Testis (tissue), 3 donors: ENCODE results near the gene SH2D5. TPM values are rescaled to one million over a fixed set of nuclear protein-coding genes. Genes with fewer than 3 reads are reported as not detected.

ENCODE experiments used
- DNase-seq: peaks from one replicate; pipeline ENCODE4 v3.0.0-alpha.2; 2019
- H3K27ac ChIP-seq, 2 donors: fragments of 200-600 bp; sonication (generic); one replicate each; pipeline ENCODE4 v1.5.1; 2019
- H3K27me3 ChIP-seq: fragments of 200-600 bp; sonication (generic); one replicate; pipeline ENCODE4 v1.5.1; 2019
- H3K36me3 ChIP-seq: fragments of 200-600 bp; sonication (generic); one replicate; pipeline ENCODE4 v1.5.1; 2017; ENCODE audit warnings: low read depth; ENCODE audit errors: missing control alignments
- H3K4me1 ChIP-seq: fragments of 200-600 bp; sonication (generic); one replicate; pipeline ENCODE4 v1.5.1; 2019
- H3K4me3 ChIP-seq, 2 donors: fragments of 200-600 bp; sonication (generic); one replicate each; pipeline ENCODE4 v1.5.1; 2017 to 2019
- H3K9me3 ChIP-seq: fragments of 200-600 bp; sonication (generic); one replicate; pipeline ENCODE4 v1.5.1; 2017
- POLR2A ChIP-seq: fragments of 450-650 bp; IDR thresholded peaks from one replicate; pipeline ENCODE4 v1.6.1; 2017; ENCODE audit warnings: antibody characterized with exemption, mild to moderate bottlenecking, moderate library complexity
- WGBS, 2 donors: methylation state at CpG; one replicate each; pipeline ENCODE4 v1.1.5; 2018; 5-methylcytosine and 5-hydroxymethylcytosine counted together
- intact Hi-C: fragments of 100-400 bp; cut with DNase I; formaldehyde crosslinking; loops from one replicate; pipeline ENCODE4 v1.15.1; 2023; ENCODE audit warnings: low total_unique reads
- polyA plus RNA-seq: library from polyadenylated mRNA; stranded (reverse); fragments of 350-450 nt; fragmentation: Illumina TruSeq; extraction: RNeasy Lipid Tissue Mini Kit (QIAGEN cat#74804); gene quantifications from one replicate; pipeline ENCODE4 v1.2.3, GENCODE V29; 2014; ENCODE audit warnings: low read depth, low replicate concordance; ENCODE audit not compliant: insufficient read depth
- total RNA-seq, 2 donors: library from RNA; depleted of rRNA; stranded (reverse); fragments of >200 nt; gene quantifications; one replicate each; pipeline ENCODE4 v1.2.3, GENCODE V29; 2016
- TF ChIP-seq, protein P1 (sequence below), 3 experiments: fragments of 450-650 bp in 2 of 3; fragments of 200-600 bp in 1 of 3; sonication (generic) in 1 of 3; IDR thresholded peaks; one replicate each; pipeline ENCODE4 v1.5.1; 2016 to 2019; ENCODE audit warnings: antibody characterized with exemption in 3 of 3, mild to moderate bottlenecking in 2 of 3, moderate library complexity in 1 of 3

Gene SH2D5
- total and polyA plus RNA-seq, 3 donors from 2014 or later: 4.2 to 5.8 (median 5.1) TPM

DNA sequence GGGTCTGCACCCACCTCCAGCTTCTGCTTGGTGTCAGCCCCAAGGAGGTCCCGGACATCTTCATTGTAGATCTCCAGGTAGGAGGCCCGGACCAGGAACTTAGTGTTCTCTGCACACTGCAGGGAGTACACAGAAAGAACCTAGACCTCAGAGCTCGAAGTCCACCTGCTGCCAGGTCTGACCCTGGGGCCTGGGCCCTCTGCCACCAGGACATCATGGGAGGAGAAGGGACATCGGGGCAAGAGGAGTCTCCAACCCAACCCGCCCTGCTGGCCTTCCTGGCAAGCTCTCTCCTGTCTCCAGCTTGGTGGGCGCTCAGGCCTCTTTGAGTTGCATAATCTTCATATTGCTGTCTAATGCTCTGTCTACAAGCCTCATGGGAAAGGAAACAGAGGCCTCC lies 19.1 kb downstream of the SH2D5 start:
- Histone ChIP-seq H3K27me3 (no peaks in the 10 kb centered on the region), H3K4me1 (peaks cover 6% of the 10 kb centered on the region), H3K9me3 (no peaks in the 10 kb centered on the region), H3K27ac (no peak overlapping the region), H3K4me3 (no peak overlapping the region), H3K36me3 (no peaks in the 10 kb centered on the region)
- DNase-seq: no peak
- 91 to 94% methylated on average over 6 of the region's 6 CpGs for WGBS, 2 donors
- intact Hi-C loops: no loop called here
- no peak for TF ChIP-seq POLR2A
- TF ChIP-seq, protein P1, sequence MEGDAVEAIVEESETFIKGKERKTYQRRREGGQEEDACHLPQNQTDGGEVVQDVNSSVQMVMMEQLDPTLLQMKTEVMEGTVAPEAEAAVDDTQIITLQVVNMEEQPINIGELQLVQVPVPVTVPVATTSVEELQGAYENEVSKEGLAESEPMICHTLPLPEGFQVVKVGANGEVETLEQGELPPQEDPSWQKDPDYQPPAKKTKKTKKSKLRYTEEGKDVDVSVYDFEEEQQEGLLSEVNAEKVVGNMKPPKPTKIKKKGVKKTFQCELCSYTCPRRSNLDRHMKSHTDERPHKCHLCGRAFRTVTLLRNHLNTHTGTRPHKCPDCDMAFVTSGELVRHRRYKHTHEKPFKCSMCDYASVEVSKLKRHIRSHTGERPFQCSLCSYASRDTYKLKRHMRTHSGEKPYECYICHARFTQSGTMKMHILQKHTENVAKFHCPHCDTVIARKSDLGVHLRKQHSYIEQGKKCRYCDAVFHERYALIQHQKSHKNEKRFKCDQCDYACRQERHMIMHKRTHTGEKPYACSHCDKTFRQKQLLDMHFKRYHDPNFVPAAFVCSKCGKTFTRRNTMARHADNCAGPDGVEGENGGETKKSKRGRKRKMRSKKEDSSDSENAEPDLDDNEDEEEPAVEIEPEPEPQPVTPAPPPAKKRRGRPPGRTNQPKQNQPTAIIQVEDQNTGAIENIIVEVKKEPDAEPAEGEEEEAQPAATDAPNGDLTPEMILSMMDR (IDR thresholded peaks at IDR 0.05): no peak

- H3K36me3 ChIP-seq: no peaks in the 10 kb centered on the region
- TF ChIP-seq, protein P1 (IDR thresholded peaks at IDR 0.05): no peak
- no peak for TF ChIP-seq POLR2A
- peaks cover 1% of the 10 kb centered on the region for H3K4me1 ChIP-seq
- H3K27ac ChIP-seq: no peak overlapping the region
- WGBS, 2 donors: 84 to 89% methylated on average over 6 of the region's 6 CpGs
- intact Hi-C loops: no loop called here
- H3K27me3 ChIP-seq: no peaks in the 10 kb centered on the region
- DNase-seq: no peak
- no peak overlapping the region for H3K4me3 ChIP-seq
- no peaks in the 10 kb centered on the region for H3K9me3 ChIP-seq
Observed at GRCh38 chr1:20712215-20712577, 20.3 kb downstream of the SH2D5 start.

- TF ChIP-seq POLR2A: no peak
- TF ChIP-seq, protein P1 (IDR thresholded peaks at IDR 0.05): no peak
- Histone ChIP-seq H3K27me3 (no peaks in the 10 kb centered on the region), H3K4me3 (no peak overlapping the region), H3K9me3 (no peaks in the 10 kb centered on the region), H3K4me1 (no peaks in the 10 kb centered on the region), H3K36me3 (no peaks in the 10 kb centered on the region), H3K27ac (no peak overlapping the region)
- DNase-seq: no peak
- 71 to 78% methylated on average over 12 to 28 of the region's 29 CpGs for WGBS, 2 donors
- intact Hi-C loops: no loop called here
Observed at GRCh38 chr1:20711285-20712214, 21.0 kb downstream of the SH2D5 start.

- Histone ChIP-seq H3K9me3 (no peaks in the 10 kb centered on the region), H3K27me3 (no peaks in the 10 kb centered on the region), H3K4me3 (no peak overlapping the region), H3K4me1 (no peaks in the 10 kb centered on the region), H3K27ac (no peak overlapping the region), H3K36me3 (no peaks in the 10 kb centered on the region)
- intact Hi-C loops: no loop called here
- no peak for TF ChIP-seq POLR2A
- TF ChIP-seq, protein P1 (IDR thresholded peaks at IDR 0.05): no peak
- 57 to 68% methylated on average over 14 to 18 of the region's 18 CpGs for WGBS, 2 donors
- no peak for DNase-seq
Observed at GRCh38 chr1:20710469-20711284, 21.8 kb downstream of the SH2D5 start.
